ENCODE data around the gene CCDC142.

Gene CCDC142

GRCh38 chr2:74429487-74430451, 53.0 kb downstream of the CCDC142 start:
- Histone ChIP-seq H3K9ac (ENCODE audit: low read length) (no peak overlapping the region), H3K9me3 (ENCODE audit: control insufficient read depth, low read depth, low read length) (no peaks in the 10 kb centered on the region), H3K36me3 (ENCODE audit: control insufficient read depth, low read depth, low read length) (peaks cover 70% of the 10 kb centered on the region), H3K4me1 (ENCODE audit: control insufficient read depth, low read depth, low read length) (no peaks in the 10 kb centered on the region), H3K27ac (ENCODE audit: low read length) (no peak overlapping the region), H3K27me3 (ENCODE audit: control insufficient read depth, insufficient read depth, low read length) (no peaks in the 10 kb centered on the region), H3K4me3 (ENCODE audit: low read length) (no peak overlapping the region)

- H3K27ac ChIP-seq (ENCODE audit: low read length) = no peak overlapping the region
- H3K9me3 ChIP-seq (ENCODE audit: control insufficient read depth, low read depth, low read length) = no peaks in the 10 kb centered on the region
- H3K9ac ChIP-seq (ENCODE audit: low read length) = no peak overlapping the region
- H3K36me3 ChIP-seq (ENCODE audit: control insufficient read depth, low read depth, low read length) = peaks cover 73% of the 10 kb centered on the region
- H3K4me1 ChIP-seq (ENCODE audit: control insufficient read depth, low read depth, low read length) = no peaks in the 10 kb centered on the region
- no peak overlapping the region for H3K4me3 ChIP-seq (ENCODE audit: low read length)
- peaks cover 3% of the 10 kb centered on the region for H3K27me3 ChIP-seq (ENCODE audit: control insufficient read depth, insufficient read depth, low read length)
Measured at GRCh38 chr2:74428675-74429074, 54.1 kb downstream of the CCDC142 start.

- no peak overlapping the region for H3K27ac ChIP-seq (ENCODE audit: low read length)
- H3K27me3 ChIP-seq (ENCODE audit: control insufficient read depth, insufficient read depth, low read length) = peaks cover 15% of the 10 kb centered on the region
- no peaks in the 10 kb centered on the region for H3K9me3 ChIP-seq (ENCODE audit: control insufficient read depth, low read depth, low read length)
- no peak overlapping the region for H3K9ac ChIP-seq (ENCODE audit: low read length)
- H3K4me3 ChIP-seq (ENCODE audit: low read length) = no peak overlapping the region
- H3K4me1 ChIP-seq (ENCODE audit: control insufficient read depth, low read depth, low read length) = no peaks in the 10 kb centered on the region
- peaks cover 73% of the 10 kb centered on the region for H3K36me3 ChIP-seq (ENCODE audit: control insufficient read depth, low read depth, low read length)
Measured at GRCh38 chr2:74427551-74427950, 55.2 kb downstream of the CCDC142 start.

GRCh38 chr2:74426181-74426758, 56.5 kb downstream of the CCDC142 start:
- no peaks in the 10 kb centered on the region for H3K9me3 ChIP-seq (ENCODE audit: control insufficient read depth, low read depth, low read length)
- no peak overlapping the region for H3K4me3 ChIP-seq (ENCODE audit: low read length)
- H3K27me3 ChIP-seq (ENCODE audit: control insufficient read depth, insufficient read depth, low read length) = peaks cover 15% of the 10 kb centered on the region
- H3K9ac ChIP-seq (ENCODE audit: low read length) = no peak overlapping the region
- H3K4me1 ChIP-seq (ENCODE audit: control insufficient read depth, low read depth, low read length) = no peaks in the 10 kb centered on the region
- H3K36me3 ChIP-seq (ENCODE audit: control insufficient read depth, low read depth, low read length) = peaks cover 64% of the 10 kb centered on the region
- no peak overlapping the region for H3K27ac ChIP-seq (ENCODE audit: low read length)

GRCh38 chr2:74425523-74425922, 57.3 kb downstream of the CCDC142 start:
- no peak overlapping the region for H3K4me3 ChIP-seq (ENCODE audit: low read length)
- no peaks in the 10 kb centered on the region for H3K9me3 ChIP-seq (ENCODE audit: control insufficient read depth, low read depth, low read length)
- no peak overlapping the region for H3K27ac ChIP-seq (ENCODE audit: low read length)
- no peaks in the 10 kb centered on the region for H3K4me1 ChIP-seq (ENCODE audit: control insufficient read depth, low read depth, low read length)
- no peak overlapping the region for H3K9ac ChIP-seq (ENCODE audit: low read length)
- H3K36me3 ChIP-seq (ENCODE audit: control insufficient read depth, low read depth, low read length) = peaks cover 56% of the 10 kb centered on the region
- peaks cover 15% of the 10 kb centered on the region for H3K27me3 ChIP-seq (ENCODE audit: control insufficient read depth, insufficient read depth, low read length)

GRCh38 chr2:74424995-74425406, 57.8 kb downstream of the CCDC142 start:
- no peak overlapping the region for H3K4me3 ChIP-seq (ENCODE audit: low read length)
- H3K36me3 ChIP-seq (ENCODE audit: control insufficient read depth, low read depth, low read length) = peaks cover 51% of the 10 kb centered on the region
- no peak overlapping the region for H3K9ac ChIP-seq (ENCODE audit: low read length)
- H3K27ac ChIP-seq (ENCODE audit: low read length) = no peak overlapping the region
- H3K27me3 ChIP-seq (ENCODE audit: control insufficient read depth, insufficient read depth, low read length) = peaks cover 19% of the 10 kb centered on the region
- no peaks in the 10 kb centered on the region for H3K9me3 ChIP-seq (ENCODE audit: control insufficient read depth, low read depth, low read length)
- H3K4me1 ChIP-seq (ENCODE audit: control insufficient read depth, low read depth, low read length) = no peaks in the 10 kb centered on the region

GRCh38 chr2:74424139-74424992, 58.4 kb downstream of the CCDC142 start:
- peaks cover 44% of the 10 kb centered on the region for H3K36me3 ChIP-seq (ENCODE audit: control insufficient read depth, low read depth, low read length)
- H3K9ac ChIP-seq (ENCODE audit: low read length) = no peak overlapping the region
- no peak overlapping the region for H3K4me3 ChIP-seq (ENCODE audit: low read length)
- H3K27me3 ChIP-seq (ENCODE audit: control insufficient read depth, insufficient read depth, low read length) = peaks cover 19% of the 10 kb centered on the region
- no peak overlapping the region for H3K27ac ChIP-seq (ENCODE audit: low read length)
- H3K9me3 ChIP-seq (ENCODE audit: control insufficient read depth, low read depth, low read length) = no peaks in the 10 kb centered on the region
- H3K4me1 ChIP-seq (ENCODE audit: control insufficient read depth, low read depth, low read length) = no peaks in the 10 kb centered on the region

Measured in iPS-18a (cell line).